NCI-H526 treated with DMSO at 0.1 percent for 48 hours (cell line): Measurements from ENCODE around the gene AUNIP.

ENCODE experiments used
- DNase-seq: peaks from one replicate; lab custom pipeline; 2025; lab: John Stamatoyannopoulos, UW

AUNIP gene

GRCh38 chr1:25809283-25809926 is 49.9 kb downstream of the AUNIP start:
- DNase-seq, result no peak

- no peak for DNase-seq
These were observed 50.6 kb downstream of the AUNIP start for GRCh38 chr1:25808481-25809244.

- DNase-seq, result no peak
These were observed 51.5 kb downstream of the AUNIP start for GRCh38 chr1:25807480-25808390.

DNA sequence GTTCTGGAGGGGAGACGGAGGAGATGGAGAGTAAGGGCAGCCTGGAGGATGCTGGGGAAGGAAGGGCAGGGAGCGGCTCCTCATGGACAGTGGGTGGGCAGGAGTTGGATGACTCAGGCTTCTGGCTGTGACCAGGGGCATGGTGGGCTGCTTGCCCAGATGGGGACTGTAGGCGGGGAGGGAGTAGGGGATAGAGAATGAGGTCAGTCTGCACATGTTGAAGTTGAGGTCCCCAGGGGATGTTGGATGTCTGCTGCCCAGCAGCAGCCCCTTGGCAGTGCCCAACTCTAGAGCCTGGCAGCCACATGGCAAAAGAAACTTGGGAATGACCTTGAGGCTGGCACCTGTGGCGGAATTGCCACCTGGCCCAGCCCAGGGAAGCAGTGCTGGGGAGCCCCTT is 52.8 kb downstream of the AUNIP start:
- no peak for DNase-seq

DNA sequence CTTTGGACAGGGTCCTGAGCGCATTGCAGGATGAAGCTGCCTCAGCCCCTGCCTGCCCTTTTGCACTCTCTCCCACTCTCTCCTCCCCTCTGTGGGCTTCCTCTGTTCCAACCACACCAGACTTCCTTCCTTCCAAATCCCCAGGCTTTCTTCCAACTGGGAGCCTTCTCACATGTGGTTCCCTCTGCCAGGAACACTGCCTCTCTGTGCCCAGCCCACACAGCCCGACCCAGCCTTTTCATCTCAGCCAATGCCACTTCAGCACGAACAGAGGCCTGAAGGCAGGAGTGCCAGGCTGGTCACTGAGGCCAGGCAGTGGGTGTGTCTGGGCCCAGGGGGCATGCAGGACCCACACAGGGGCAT is 53.4 kb downstream of the AUNIP start:
- no peak for DNase-seq

DNA sequence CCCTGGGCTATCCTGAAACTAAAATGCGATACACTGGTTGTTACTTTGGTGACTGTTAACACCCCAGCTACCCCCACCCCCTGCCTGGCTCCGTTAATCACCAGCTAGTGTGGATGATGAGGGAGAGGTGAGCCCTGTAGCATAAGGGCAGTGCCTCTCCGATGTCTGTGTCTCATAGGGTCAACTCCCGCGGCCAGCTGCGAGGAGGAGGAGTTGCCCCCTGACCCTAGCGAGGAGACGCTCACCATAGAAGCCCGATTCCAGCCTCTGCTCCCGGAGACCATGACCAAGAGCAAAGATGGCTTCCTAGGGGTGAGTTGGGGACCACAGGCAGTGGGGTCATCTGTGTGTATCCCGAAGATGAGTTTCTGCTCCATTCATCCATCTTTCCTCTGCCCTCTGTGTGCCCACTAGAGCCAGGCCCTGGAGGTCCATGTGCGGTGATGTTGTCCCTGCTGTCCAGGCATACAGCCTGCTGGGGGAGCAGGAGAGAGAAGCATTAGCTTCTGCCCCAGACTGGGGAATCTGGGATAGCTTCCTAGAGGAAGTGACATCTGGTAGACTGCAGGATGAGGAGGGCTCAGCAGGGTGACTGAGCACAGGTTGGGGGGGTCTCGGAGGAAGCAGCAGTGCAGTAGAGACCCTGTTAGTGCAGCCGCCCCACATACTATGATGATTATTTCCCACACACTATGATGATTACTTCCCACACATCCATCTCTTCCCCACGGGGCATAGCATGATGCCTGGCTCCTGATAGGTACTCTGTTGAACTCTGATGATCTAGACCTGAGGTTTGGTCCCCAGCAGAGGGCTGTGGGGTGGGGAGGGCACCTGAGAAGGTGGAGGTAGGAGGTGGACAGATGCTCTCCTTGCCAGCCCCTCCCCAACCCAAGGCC is 54.0 kb downstream of the AUNIP start:
- DNase-seq, result no peak

- no peak for DNase-seq
These were observed 54.9 kb downstream of the AUNIP start for GRCh38 chr1:25804244-25804963.

- DNase-seq, result no peak
These were observed 55.9 kb downstream of the AUNIP start for GRCh38 chr1:25803368-25803767.

DNA sequence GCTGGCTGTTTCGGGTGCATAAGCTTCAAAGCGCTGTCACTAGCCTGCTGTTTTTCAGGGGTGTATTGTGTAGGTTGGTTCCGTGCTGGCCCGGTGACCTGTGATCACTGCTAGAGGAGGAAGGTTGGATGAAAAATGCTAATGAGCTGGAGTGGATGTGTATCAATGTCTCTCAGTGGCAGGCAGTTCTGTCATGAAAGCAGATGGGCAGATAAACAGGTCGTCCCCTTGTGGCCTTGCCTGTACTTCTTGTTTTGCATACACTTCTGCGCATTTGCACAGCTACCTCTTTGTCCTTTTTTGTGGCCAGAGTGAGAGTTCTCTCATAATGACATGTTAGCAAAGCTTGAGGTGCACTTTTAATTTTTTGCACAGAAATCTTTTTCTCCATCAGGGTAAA is 56.3 kb downstream of the AUNIP start:
- peak; percentile 83 for DNase-seq

- DNase-seq, result no peak
These were observed 58.4 kb downstream of the AUNIP start for GRCh38 chr1:25800703-25801377.

DNA sequence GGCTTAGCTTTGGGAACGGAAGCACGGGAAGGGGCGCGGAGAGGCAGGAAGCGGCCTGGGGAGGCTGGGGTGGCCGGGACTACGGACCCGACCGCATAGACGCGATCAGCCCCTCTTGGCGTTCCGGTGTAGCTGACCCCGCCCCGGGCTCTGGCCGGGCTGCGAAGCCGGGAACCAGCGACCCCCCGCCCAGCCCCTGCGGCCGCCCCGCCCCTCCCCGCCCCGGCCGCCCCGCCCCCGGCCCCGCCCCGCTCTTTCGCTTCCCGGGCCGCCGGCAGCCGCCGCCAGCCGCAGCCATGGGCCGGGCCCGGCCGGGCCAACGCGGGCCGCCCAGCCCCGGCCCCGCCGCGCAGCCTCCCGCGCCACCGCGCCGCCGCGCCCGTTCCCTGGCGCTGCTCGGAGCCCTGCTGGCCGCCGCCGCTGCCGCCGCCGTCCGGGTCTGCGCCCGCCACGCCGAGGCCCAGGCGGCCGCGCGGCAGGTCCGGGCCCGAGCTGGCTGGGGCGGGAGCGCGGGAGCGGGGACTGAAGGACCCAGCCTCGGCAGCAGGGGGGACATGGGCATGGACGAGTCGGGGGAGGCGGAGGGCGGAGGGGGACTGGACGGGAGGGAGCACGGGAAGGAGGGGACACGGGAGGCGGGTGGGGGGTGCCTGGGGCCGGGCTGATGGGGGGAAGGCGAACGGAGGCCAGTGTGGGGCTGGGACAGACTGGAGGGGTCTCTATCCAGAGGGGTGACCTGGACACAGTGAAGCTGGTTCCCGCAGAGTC is 59.1 kb downstream of the AUNIP start, which contains the start of gene SELENON:
Gene SELENON (plus strand): TSS at position 259 of the 768 bp plus-strand sequence. CDS start 38 bp downstream, at position 297.
- no peak for DNase-seq

- DNase-seq, result no peak
These were observed 59.8 kb downstream of the AUNIP start for GRCh38 chr1:25799352-25799934.

- DNase-seq, result no peak
These were observed 60.4 kb downstream of the AUNIP start for GRCh38 chr1:25798666-25799351.

- DNase-seq, result no peak
These were observed 61.3 kb downstream of the AUNIP start for GRCh38 chr1:25797939-25798338.

DNA sequence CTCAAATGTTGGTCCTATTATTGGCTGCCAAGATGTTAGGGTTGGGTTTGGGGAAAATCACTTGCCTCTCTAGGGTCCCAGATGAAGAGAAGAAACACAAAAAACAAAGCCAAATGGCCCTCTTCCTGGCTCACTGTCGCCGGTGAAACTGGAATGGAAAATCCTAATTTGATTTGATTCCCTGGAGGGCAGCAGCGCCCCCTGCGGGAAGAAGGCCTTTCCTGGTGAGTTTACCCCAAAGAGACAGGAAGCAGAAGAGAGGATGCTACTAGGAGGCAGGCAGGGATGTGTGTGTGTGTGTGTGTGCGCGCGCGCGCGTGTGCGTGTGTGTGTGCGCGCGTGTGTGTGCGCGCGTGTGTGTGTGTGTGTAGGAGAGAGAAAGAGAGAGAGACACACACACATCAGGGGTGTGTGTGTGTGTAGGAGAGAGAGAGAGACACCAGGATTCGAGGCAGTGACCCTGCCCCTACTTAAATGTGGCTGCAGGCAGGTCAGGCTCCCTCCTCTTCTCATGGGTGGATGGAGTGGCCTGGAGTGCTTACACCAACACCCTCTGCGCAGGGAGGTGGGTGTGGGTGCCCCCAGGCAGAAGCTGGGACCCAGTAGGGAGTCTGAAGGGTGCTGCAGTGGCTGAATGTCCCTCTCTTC is 62.3 kb downstream of the AUNIP start:
- DNase-seq, result peak; percentile 57

- DNase-seq, result no peak
These were observed 63.1 kb downstream of the AUNIP start for GRCh38 chr1:25795946-25796810.

GRCh38 chr1:25795211-25795610 is 64.0 kb downstream of the AUNIP start:
- DNase-seq, result no peak
